Measurements from ENCODE around the gene SLC30A1.
A peak's percentile ranks its signal among the peaks of the same experiment; 100 is the strongest.
"Not testable (repeated sequence)": the region's sequence is repeated elsewhere in the genome, so short reads cannot be mapped to it uniquely, and the experiment has no call there.

The SLC30A1 gene, protein sequence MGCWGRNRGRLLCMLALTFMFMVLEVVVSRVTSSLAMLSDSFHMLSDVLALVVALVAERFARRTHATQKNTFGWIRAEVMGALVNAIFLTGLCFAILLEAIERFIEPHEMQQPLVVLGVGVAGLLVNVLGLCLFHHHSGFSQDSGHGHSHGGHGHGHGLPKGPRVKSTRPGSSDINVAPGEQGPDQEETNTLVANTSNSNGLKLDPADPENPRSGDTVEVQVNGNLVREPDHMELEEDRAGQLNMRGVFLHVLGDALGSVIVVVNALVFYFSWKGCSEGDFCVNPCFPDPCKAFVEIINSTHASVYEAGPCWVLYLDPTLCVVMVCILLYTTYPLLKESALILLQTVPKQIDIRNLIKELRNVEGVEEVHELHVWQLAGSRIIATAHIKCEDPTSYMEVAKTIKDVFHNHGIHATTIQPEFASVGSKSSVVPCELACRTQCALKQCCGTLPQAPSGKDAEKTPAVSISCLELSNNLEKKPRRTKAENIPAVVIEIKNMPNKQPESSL

DNA sequence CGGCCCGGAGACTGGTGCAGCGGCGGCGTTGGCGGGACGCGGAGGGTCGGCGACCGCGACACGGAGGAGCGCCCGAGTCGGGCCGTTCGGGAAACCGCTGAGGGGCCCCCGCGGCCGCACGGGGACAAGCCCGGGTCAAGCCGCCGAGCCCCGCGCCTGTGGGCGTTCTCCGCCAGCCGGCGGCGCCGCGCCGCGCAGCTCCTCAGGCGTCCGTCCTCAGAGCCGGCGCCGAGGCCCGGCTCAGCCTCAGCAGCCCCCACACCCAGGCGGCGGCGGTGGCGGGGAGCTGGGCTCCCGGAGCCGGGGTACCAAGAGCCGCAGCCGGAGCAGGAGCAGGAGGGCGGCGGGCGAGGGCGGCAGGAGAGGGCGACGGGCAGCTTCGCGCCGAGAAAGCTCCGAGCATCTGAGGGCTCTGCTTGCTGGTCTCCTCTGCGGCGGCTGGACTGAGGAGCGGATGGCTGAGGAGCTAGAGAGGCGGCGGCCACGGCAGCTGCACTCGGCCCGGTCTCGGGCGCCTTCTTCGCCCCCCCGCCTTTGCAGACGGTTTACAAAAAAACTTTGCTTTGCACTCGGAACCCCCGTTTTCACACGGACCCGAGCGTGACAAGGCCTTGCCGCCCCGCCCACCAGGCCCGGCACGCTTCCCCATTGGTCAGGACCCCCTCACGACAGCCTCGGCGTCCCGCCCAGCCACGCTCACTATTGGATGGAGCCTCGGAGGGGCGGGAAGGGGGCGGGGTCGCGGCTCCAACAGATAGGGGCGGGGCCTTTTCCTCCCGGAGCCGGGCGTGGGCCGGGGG lies at the start of gene SLC30A1:
Gene SLC30A1, minus strand, starts transcription at position 522 of the 800 bp plus-strand sequence. CDS start 549 bp downstream, outside the sequence.
- peak; percentile 97 to 100 for DNase-seq

DNA sequence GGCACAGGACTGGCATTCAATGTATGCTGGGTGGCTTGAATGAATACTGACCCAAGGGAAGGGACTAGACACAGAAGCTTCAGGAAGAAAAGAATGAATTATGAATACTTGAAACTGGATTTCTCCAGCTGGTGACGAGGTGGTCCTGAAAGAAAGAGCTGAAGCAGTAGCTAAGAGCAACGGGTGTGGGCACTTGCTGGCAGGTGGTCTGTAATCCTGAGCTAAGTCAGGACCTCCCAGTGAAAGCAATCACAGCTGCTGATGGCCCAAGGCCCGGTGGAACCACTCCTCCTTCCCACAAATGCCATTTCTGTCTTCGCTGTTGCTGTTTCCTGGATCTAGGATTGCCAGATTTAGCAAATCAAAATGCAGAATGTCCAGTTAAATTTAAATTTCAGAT lies 49.5 kb upstream of the SLC30A1 start:
- DNase-seq = no peak

GRCh38 chr1:211627259-211627658 lies 48.3 kb upstream of the SLC30A1 start:
- no peak for DNase-seq

DNA sequence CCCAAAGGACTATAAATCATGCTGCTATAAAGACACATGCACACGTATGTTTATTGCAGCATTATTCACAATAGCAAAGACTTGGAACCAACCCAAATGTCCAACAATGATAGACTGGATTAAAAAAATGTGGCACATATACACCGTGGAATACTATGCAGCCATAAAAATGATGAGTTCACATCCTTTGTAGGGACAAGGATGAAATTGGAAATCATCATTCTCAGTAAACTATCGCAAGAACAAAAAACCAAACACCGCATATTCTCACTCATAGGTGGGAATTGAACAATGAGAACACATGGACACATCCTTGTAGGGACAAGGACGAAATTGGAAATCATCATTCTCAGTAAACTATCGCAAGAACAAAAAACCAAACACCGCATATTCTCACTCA lies 46.9 kb upstream of the SLC30A1 start:
- not testable (repeated sequence) for DNase-seq

- peak in 1 of 2 experiments; percentile 36 for DNase-seq
Measured at GRCh38 chr1:211625040-211625439, 46.1 kb upstream of the SLC30A1 start.

GRCh38 chr1:211623515-211623914 lies 44.6 kb upstream of the SLC30A1 start:
- no peak for DNase-seq

DNA sequence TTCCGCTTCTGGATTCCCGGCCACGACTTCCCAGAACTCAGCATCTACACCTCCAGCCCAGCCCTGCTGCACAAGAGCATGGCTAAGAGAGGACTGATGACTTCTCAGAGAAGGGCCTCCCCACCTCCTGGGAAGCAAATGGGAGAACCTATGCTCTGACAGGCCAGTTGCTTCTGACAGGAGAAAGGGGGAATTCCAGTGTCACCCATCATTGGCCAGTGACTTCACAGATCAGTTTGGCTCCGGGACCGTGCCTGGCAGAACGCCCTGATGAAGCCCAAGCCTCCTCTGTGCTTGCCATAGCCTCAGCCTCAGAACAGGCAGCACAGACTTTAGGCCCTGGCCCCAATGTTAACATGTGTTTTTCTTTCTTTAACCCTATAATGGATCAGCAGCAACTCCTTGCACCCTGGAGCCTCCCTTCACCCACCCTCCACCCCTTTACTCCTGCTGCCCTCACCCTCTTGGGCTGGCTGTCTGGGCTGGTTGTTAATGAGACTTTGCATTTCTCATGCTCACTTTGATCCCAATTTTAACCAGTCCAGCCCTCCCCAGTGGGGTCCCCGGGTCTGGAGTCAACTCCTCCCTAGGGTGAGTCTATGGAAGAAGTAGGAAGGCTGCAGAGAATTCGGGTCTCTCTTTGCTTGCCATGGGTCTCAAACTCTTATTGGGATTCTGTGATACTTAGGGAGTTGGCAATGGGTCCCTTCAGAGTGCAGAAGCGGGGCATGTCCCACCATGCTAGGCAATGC lies 42.7 kb upstream of the SLC30A1 start:
- no peak for DNase-seq

DNA sequence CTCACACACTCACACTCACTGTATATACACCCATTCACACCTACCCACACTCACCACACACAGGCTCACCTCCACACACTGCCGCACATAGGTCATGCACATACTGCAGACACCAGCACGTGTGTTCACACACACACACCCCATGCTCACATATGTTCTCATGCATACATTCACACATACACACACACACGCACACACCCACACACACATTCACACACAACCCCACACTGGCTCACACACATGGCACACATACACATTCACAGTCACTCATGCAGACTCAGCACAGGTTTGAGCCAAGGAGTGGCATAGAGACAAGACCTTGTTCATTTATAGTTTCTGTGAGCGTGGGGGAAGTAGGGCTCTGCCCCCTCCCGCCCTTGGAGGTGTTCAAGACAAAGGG lies 41.1 kb upstream of the SLC30A1 start:
- no peak for DNase-seq

DNA sequence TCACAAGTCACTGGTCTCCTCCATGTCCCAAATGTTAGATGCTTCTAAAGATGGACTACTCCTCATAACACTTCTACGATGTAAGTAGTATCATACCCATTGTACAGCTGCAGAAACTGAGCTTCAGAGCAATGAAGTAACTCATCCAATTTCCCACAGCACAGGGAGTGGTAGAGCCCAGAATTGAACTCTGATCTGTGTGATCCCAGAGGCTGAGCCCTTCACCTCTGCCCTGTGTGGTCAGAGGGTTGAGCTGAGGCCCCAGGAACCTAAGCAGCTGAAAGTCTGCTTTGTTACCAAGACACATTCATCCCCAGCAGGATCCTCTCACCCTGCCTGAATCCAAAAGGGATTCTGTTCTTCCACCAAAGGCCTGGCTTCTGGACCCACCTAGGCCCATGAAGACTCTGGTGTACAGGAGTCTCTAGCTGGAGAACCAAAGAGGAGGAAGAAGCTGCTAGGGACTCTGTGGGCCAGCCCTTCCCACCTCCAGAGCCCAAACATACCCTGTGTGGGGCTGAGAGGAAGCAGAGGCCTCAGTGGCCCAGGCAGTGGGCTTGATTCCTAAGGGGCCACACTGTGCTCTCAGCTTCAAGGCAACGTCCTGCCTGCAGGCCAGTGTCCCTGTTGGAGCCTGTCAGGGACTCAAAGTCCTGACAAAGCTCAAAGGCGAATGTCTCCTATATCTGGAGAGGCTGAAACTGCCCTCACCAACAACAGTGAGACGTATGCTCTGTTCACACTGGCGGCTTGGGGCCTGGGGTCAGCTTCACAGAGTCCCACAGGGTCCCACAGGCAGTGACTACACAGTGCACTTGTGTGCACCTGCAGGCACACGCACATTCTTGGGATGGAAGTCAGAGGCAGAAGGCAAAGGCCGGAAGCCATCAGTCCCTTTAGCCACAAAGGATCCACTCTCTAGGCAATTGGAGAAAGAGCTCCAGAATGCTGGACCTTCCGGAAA lies 40.4 kb upstream of the SLC30A1 start:
- DNase-seq = no peak

DNA sequence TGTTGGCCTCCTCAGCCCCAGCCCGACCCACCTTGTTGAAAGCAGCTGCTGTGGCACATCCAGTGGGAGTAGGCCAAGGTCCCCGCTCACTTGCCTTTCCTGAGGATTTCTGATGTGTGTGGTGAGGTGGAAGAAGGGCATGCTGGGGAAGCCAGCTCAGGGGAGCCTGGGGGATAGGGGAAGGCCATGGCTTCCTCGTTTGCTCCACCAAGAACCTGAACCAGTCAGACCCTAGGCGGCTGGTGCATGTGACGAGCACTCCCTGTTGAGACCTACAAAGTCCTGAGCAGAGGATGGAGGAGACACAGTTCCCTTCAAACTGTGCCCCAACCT lies 38.0 kb upstream of the SLC30A1 start:
- DNase-seq = no peak

- peak; percentile 78 to 94 for DNase-seq
Measured at GRCh38 chr1:211616231-211616964, 37.4 kb upstream of the SLC30A1 start.

DNA sequence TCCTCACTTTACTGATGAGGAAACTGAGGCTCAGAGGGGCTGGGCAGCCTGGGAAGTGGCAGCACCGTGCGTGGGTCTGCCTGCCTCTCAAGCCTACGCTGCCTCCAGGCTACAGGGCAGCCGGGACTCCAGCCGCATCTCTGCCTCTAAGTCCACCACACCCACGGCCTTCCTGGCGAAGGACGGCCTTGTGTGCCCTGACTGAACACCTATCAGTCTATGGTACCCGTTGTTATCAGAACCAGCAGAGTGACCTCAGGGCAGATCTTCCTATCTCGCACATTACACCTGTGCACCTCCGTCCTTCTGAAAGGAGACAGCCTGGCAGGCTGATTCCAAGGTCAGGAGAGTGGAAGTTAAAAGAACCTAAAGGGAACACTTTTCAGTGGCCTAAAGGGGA lies 35.7 kb upstream of the SLC30A1 start:
- DNase-seq = no peak

- DNase-seq = no peak
Measured at GRCh38 chr1:211613951-211614350, 35.0 kb upstream of the SLC30A1 start.

- DNase-seq = peak; percentile 18 to 41
Measured at GRCh38 chr1:211613108-211613947, 34.4 kb upstream of the SLC30A1 start.

GRCh38 chr1:211612786-211613107 lies 33.8 kb upstream of the SLC30A1 start:
- DNase-seq = no peak

- no peak for DNase-seq
Measured at GRCh38 chr1:211611818-211612217, 32.9 kb upstream of the SLC30A1 start.

DNA sequence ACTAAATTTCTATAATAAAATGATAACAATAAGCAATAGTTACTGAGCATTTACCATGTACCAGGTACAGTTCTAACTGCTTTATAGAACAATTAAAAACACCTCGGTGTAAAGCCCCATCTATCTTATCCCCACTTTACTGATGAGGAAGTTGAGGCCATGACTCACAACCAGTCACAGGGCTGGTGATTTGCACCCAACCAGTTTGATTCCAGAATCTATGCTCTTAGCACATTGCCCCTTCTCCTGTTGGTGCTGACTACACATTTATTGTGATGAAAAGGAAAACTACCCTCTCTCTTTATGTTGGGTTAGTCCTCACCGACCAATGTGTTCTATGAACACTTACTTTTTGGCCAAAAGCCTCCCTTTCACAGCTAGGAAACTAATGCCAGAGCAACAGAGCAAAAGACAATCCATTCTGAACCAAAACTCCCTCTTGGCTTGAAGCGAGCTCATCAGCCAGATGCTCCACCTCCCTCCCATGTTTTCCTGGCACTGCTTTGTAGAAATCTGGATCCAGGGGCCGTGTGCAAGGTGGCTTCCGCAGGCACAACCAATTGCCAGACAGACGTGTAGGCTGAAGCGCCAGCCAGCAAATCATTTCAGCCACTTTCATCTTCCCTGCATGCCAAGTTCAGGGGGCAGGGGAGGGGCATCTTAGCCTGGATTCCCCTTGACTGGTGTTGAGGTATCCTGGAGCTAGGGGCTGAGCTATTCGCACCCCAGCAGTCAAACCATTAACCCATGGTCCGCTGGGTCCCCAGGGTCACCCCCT lies 32.0 kb upstream of the SLC30A1 start:
- DNase-seq = peak; percentile 96 to 98

DNA sequence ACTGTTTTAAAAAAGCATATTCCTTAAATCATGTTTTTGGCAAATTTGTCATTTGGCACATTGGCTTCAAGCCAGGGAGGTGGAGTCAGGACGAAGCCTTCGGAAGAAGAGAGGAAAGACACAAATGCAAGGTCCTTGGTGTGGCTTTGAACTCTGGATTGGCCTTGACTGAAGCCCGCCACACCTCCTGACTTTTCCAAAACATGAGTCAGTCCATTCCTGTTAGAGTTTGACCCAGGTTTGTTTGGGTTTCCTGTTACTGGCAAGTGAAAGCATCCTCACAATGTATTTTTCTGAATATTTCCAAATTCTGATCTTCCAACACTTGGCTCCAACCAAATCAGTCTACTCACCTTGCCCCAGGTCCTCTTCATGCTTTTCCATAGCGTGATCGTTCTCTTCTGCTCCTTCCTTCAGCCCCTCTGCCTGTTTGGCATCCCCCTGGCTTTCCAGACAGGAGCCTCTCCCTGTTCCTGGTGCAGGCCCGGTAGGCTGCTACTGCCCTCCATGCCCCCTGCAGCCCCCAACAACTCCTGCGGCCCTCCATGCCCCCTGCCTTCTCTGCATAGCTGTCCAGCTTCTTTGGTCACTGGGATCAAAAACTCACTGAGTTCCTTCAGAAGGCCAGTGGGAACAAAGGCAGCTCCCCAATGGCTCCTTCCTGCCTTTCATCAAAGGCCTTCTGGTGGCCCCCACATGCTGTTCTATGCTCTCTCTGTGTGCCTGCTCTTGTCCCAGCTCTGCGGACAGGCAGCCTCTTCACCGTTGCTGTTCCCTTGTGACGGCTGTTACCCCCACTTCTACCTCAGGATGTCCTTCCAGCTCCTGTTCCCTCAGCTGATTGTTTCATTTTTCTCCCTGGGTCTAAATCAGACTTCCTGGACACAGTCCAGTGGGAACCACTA lies 30.4 kb upstream of the SLC30A1 start:
- DNase-seq = no peak
